GM12878 (cell line): ENCODE results near the gene PTK7. TPM values are rescaled to one million over a fixed set of nuclear protein-coding genes. Genes with fewer than 3 reads are reported as not detected.

ENCODE experiments used
- ATAC-seq: fragments of 200-7000 bp; cut with Tn5 transposase; 3 replicates; pipeline ENCODE4 v1.9.1; 2020; ENCODE audit warnings: mild to moderate bottlenecking, moderate library complexity
- BruUV-seq: library from RNA; stranded (reverse); fragments of 400-500 nt; replicated peaks from 2 replicates; lab custom pipeline; 2021; lab: Mats Ljungman, UMichigan
- CTCF ChIA-PET: fragments of 300-600 bp; sonication (Branson Sonifier 250); formaldehyde crosslinking; extraction: SDS; loops from one replicate; lab custom pipeline; 2021; ENCODE audit warnings: inconsistent platforms; lab: Yijun Ruan, JAX
- POLR2A ChIA-PET: fragments of 350-600 bp; formaldehyde crosslinking; extraction: SDS; loops from one replicate; lab custom pipeline; 2021; ENCODE audit warnings: inconsistent platforms; lab: Charles Lee
- RAD21 ChIA-PET: fragments of 300-600 bp; sonication (Branson Sonifier 250); formaldehyde crosslinking; loops from one replicate; lab custom pipeline; 2023; ENCODE audit warnings: antibody characterized with exemption; ENCODE audit not compliant: unreplicated experiment; lab: Charles Lee
- SMC1A ChIA-PET: fragments of 300-600 bp; sonication (Branson Sonifier 250); formaldehyde crosslinking; loops from one replicate; lab custom pipeline; 2023; ENCODE audit not compliant: unreplicated experiment, uncharacterized antibody; lab: Charles Lee
- DNase-seq: peaks from one replicate; pipeline ENCODE4 v3.0.0-alpha.2; 2011; ENCODE audit warnings: low read depth, low spot score
- FAIRE-seq: peaks from 3 replicates; lab custom pipeline; 2011; peaks lifted over from hg19 to GRCh38; lab: Jason Lieb, UNC
- H2AFZ ChIP-seq: 2 replicates; pipeline ENCODE4 v1.6.0; 2011; ENCODE audit warnings: low read depth, low read length, control low read depth; ENCODE audit not compliant: control insufficient read depth
- H3K27ac ChIP-seq: 2 replicates; pipeline ENCODE4 v1.5.1; 2011; ENCODE audit warnings: control low read depth; ENCODE audit not compliant: control insufficient read depth, insufficient read depth
- H3K27me3 ChIP-seq, 2 experiments: replicated peaks in 1 of 2; 2 replicates each; pipeline versions ENCODE4 v1.6.0 to v1.6.1; 2011; ENCODE audit warnings: low read length in 1 of 2; ENCODE audit not compliant: control insufficient read depth in 2 of 2, insufficient read depth in 2 of 2
- H3K36me3 ChIP-seq, 2 experiments: 2 replicates each; pipeline ENCODE4 v1.5.1; 2011; ENCODE audit warnings: low read length in 1 of 2; ENCODE audit not compliant: control insufficient read depth in 2 of 2, insufficient read depth in 2 of 2
- H3K4me1 ChIP-seq: 2 replicates; pipeline ENCODE4 v1.6.1; 2011; ENCODE audit warnings: mild to moderate bottlenecking, low read length, moderate library complexity, mixed read lengths; ENCODE audit not compliant: control insufficient read depth, insufficient read depth
- H3K4me2 ChIP-seq: 2 replicates; pipeline ENCODE4 v1.6.0; 2011; ENCODE audit warnings: control low read depth; ENCODE audit not compliant: control insufficient read depth, insufficient read depth
- H3K4me3 ChIP-seq: fragments of 200-600 bp; sonication (generic); 2 replicates; pipeline ENCODE4 v1.5.1; 2016
- H3K79me2 ChIP-seq: 2 replicates; pipeline ENCODE4 v1.6.0; 2011; ENCODE audit warnings: low read length; ENCODE audit not compliant: control insufficient read depth, insufficient read depth
- H3K9ac ChIP-seq: 2 replicates; pipeline ENCODE4 v1.8.0; 2011; ENCODE audit warnings: low read length, control low read depth, mixed read lengths; ENCODE audit not compliant: control insufficient read depth, insufficient read depth
- H3K9me3 ChIP-seq: replicated peaks from 3 replicates; pipeline ENCODE4 v1.5.1; 2011; ENCODE audit warnings: mild to moderate bottlenecking, low read length; ENCODE audit not compliant: control insufficient read depth, insufficient read depth
- H4K20me1 ChIP-seq: 2 replicates; pipeline ENCODE4 v1.6.0; 2011; ENCODE audit not compliant: control insufficient read depth, insufficient read depth
- BHLHE40 ChIP-seq, 2 experiments: fragments of 450-650 bp in 1 of 2; IDR thresholded peaks; 2 replicates each; pipeline ENCODE4 v1.6.1; 2011 to 2017; ENCODE audit warnings: low read depth in 2 of 2, borderline replicate concordance in 1 of 2, improper control_type of control experiment in 1 of 2, low read length in 1 of 2, mild to moderate bottlenecking in 1 of 2
- CBX5 ChIP-seq: sonication (generic); IDR thresholded peaks from 2 replicates; pipeline ENCODE4 v1.6.1; 2016; ENCODE audit warnings: low read depth, moderate library complexity, mild to moderate bottlenecking, inconsistent platforms
- HSF1 ChIP-seq: fragments of 150-350 bp; IDR thresholded peaks from 2 replicates; pipeline ENCODE4 v1.6.1; 2014; ENCODE audit warnings: mild to moderate bottlenecking, low read depth, low read length
- KAT2A ChIP-seq: conservative IDR thresholded peaks from 2 replicates; pipeline ENCODE4 v1.6.1; 2011; ENCODE audit warnings: low read depth, low read length; ENCODE audit not compliant: control insufficient read depth
- LARP7 ChIP-seq: fragments of 450-650 bp; IDR thresholded peaks from 2 replicates; pipeline ENCODE4 v1.6.1; 2017; ENCODE audit warnings: mild to moderate bottlenecking
- NBN ChIP-seq: fragments of 450-650 bp; IDR thresholded peaks from 2 replicates; pipeline ENCODE4 v1.6.1; 2016
- PML ChIP-seq: IDR thresholded peaks from 2 replicates; pipeline ENCODE4 v1.6.1; 2012; ENCODE audit warnings: low read length, inconsistent platforms
- POLR2AphosphoS2 ChIP-seq: IDR thresholded peaks from 2 replicates; pipeline ENCODE4 v1.6.1; 2011; ENCODE audit warnings: low read depth, mild to moderate bottlenecking, low read length, improper control_type of control experiment, moderate library complexity
- POLR2AphosphoS5 ChIP-seq: IDR thresholded peaks from 2 replicates; pipeline ENCODE4 v1.6.1; 2011; ENCODE audit warnings: mild to moderate bottlenecking, low read length, inconsistent platforms
- SMAD5 ChIP-seq: IDR thresholded peaks from 2 replicates; pipeline ENCODE4 v1.6.1; 2016; ENCODE audit warnings: antibody characterized with exemption, low read depth
- SRF ChIP-seq, 2 experiments: IDR thresholded peaks; 2 replicates each; pipeline ENCODE4 v1.6.1; 2011; ENCODE audit warnings: low read depth in 2 of 2, low read length in 2 of 2, mild to moderate bottlenecking in 1 of 2, moderate library complexity in 1 of 2
- ZNF622 ChIP-seq: fragments of 450-650 bp; IDR thresholded peaks from 2 replicates; pipeline ENCODE4 v1.6.1; 2017; ENCODE audit warnings: mild to moderate bottlenecking, inconsistent platforms
- WGBS: methylation state at CpG from one replicate; pipeline ENCODE4 v1.1.6; 2016; ENCODE audit warnings: low lambda C conversion rate; ENCODE audit not compliant: insufficient replicate concordance, insufficient coverage; ENCODE audit errors: missing lambda C conversion rate; 5-methylcytosine and 5-hydroxymethylcytosine counted together
- in situ Hi-C: fragments of 300-500 bp; cut with MboI; formaldehyde crosslinking; loops from 9 replicates; pipeline ENCODE4 v1.14.3; 2018; ENCODE audit warnings: mixed read lengths
- intact Hi-C: fragments of 100-400 bp; cut with micrococcal nuclease; formaldehyde crosslinking; loops from one replicate; pipeline ENCODE4 v1.14.2; 2022; ENCODE audit not compliant: unreplicated experiment
- polyA plus RNA-seq, 11 experiments: library from polyadenylated mRNA; depleted of rRNA in 4 of 11; unstranded in 6 of 11; stranded (reverse) in 5 of 11; fragments of >200 nt; fragmentation: Nextera tagmentation in 4 of 11; fragmentation: Illumina TruSeq in 1 of 11; extraction: Ambion mirVana in 4 of 11; extraction: Trizol in 1 of 11; gene quantifications; 1 replicate in 1 of 11; 2 replicates in 10 of 11; pipeline versions ENCODE4 v1.2.1 to v1.2.3, GENCODE V29; 2011 to 2016; ENCODE audit warnings: inconsistent platforms in 2 of 11, missing spikeins in 2 of 11, low read depth in 1 of 11
- total RNA-seq, 4 experiments: library from RNA; depleted of rRNA in 3 of 4; stranded (reverse); fragments of >200 nt in 3 of 4; fragmentation: Illumina TruSeq in 1 of 4; extraction: Trizol in 1 of 4; gene quantifications; 2 replicates each; pipeline versions ENCODE4 v1.2.1 to v1.2.3, GENCODE V29; 2013 to 2021

The PTK7 gene
- total and polyA plus RNA-seq, 10 of the 15 experiments (the other 5 are each of a cell fraction or from before 2014, with no cell fraction given), result 0.18 to 14.4 (median 3.3) TPM; not detected in 1

DNA sequence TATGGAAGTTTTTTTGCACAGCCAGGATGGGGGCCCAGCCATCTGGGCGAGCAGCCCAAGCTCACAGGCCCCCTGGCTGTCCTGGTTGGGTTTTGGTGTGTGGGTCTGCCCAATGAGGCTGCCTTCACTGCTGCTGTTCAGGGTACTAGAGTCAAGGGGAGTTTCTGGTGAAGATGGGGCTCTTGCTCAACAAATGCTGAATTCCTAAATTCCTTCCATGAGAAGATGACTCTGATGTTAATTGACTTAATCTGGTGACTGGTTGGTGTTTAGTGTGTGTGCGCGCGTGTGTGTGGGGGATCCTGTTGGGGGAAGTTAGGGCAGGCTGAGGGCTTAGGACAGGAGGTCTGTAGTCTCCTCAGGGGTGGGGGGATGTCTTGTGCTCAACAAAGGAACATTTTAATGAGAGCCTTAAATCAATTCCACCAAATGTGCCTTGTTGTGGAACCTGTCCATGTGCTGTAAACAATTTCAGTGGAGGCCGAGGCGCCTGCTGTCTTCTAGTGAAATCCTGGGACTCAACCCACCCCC lies 1.9 kb downstream of the PTK7 start:
- WGBS, result 86% methylated on average over 6 of the region's 6 CpGs
- no peak overlapping the region for H3K27ac ChIP-seq
- intact Hi-C loops, result no loop called here
- no peak overlapping the region for H3K4me3 ChIP-seq
- H3K79me2 ChIP-seq, result no peaks in the 10 kb centered on the region
- in situ Hi-C loops, result no loop called here
- FAIRE-seq (no peak), ATAC-seq (no peak), DNase-seq (no peak)
- H4K20me1 ChIP-seq, result no peaks in the 10 kb centered on the region
- no peak overlapping the region for H3K9ac ChIP-seq
- no peak for TF ChIP-seq BHLHE40 (IDR thresholded peaks at IDR 0.05; ENCODE audit: borderline replicate concordance in 1 of 2, low read depth in 2 of 2, low read length in 1 of 2)
- no peak for TF ChIP-seq SMAD5
- TF ChIP-seq NBN, result no peak
- TF ChIP-seq KAT2A, result no peak
- TF ChIP-seq POLR2AphosphoS5, result no peak
- TF ChIP-seq HSF1, result no peak
- no peak for TF ChIP-seq LARP7
- no peak for TF ChIP-seq POLR2AphosphoS2
- no peak for TF ChIP-seq CBX5
- no peak for TF ChIP-seq PML
- TF ChIP-seq SRF (IDR thresholded peaks at IDR 0.05; ENCODE audit: low read depth in 2 of 2, low read length in 2 of 2), result no peak
- TF ChIP-seq ZNF622, result no peak
- H3K4me2 ChIP-seq, result no peak overlapping the region
- no peaks in the 10 kb centered on the region for H3K36me3 ChIP-seq
- no peak overlapping the region for H2AFZ ChIP-seq
- H3K27me3 ChIP-seq, result peaks cover 8 to 12% of the 10 kb centered on the region in 2 experiments; a peak in 3 of 4 replicates
- ChIA-PET POLR2A (interaction anchor here (0.6 to 1.4 kb wide), 3 partner anchors 8 to 42 kb away, joined by 3 read pairs; no protein-coding TSS in a partner anchor), SMC1A (no interaction called here), CTCF (interaction anchor here (1.5 kb wide), 1 partner anchor 66 kb away, joined by 4 read pairs; no protein-coding TSS in a partner anchor), RAD21 (interaction anchor here (0.9 to 1.5 kb wide), 3 partner anchors 19 to 65 kb away, joined by 3 to 5 read pairs (median 3); no protein-coding TSS in a partner anchor)
- no TSS peak for BruUV-seq
- peaks cover 7% of the 10 kb centered on the region; the same call in 1 of the 2 replicates for H3K4me1 ChIP-seq
- no peaks in the 10 kb centered on the region for H3K9me3 ChIP-seq
